ENCODE results near the gene COX8A.

The COX8A gene

GRCh38 chr11:64019106-64020037 is 45.0 kb downstream of the COX8A start:
- DNase-seq (ENCODE audit: low read depth in 2 of 2), result no peak

DNA sequence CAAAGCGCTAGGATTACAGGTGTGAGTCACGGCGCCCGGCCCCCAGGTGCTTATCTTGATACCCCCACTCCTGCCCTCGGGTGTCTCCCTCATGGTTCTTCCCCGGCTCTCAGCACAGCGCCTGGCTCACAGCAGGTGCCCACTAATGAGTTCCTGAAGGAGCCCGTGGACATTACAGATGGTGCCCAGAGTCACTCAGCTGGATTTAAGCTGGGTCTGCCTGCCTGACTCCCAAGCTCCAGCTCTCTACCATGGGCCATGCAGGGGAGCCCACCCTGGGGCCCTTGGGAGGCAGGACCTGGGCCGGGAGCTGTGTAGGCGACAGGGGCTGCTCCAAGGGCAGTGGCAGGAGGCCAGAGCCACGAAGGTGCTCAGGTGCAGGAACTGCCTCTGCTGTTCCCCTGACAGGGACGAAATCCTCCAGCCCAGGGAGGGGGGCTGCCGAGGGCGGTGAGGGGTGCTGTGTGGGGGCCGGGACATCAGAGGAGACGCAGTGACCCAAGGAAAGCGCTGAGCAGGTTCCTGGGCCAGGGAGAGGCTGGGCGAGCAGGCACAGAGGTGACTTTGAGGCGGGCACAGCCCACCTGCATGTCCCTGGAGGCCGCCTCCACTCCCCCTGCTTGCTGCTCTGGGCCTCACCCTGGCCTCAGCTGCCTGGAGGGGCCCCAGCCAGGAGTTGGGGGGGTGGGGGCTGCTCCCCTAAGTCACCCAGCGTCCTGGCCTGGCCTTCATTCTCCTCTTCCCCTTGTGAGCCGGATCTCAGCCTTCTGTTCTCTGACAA is 46.7 kb downstream of the COX8A start:
- DNase-seq (ENCODE audit: low read depth in 2 of 2), result no peak

DNA sequence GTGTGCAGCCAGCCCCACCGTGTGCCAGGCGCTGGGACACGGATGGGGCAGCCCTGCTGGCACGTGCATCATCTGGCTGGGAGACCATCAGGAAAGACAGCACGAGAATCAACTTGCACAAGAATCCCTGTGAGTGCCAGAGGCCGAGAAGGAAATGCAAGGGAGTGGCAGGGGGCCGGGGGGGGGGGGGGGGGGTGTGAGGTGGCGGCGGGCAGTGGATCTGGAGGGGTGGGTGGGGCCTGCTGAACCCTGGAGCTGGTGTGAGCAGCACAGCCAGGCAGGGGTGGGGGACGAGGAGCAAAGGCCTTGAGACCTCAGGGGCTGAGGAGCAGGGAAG is 47.3 kb downstream of the COX8A start:
- DNase-seq (ENCODE audit: low read depth in 2 of 2), result no peak

DNA sequence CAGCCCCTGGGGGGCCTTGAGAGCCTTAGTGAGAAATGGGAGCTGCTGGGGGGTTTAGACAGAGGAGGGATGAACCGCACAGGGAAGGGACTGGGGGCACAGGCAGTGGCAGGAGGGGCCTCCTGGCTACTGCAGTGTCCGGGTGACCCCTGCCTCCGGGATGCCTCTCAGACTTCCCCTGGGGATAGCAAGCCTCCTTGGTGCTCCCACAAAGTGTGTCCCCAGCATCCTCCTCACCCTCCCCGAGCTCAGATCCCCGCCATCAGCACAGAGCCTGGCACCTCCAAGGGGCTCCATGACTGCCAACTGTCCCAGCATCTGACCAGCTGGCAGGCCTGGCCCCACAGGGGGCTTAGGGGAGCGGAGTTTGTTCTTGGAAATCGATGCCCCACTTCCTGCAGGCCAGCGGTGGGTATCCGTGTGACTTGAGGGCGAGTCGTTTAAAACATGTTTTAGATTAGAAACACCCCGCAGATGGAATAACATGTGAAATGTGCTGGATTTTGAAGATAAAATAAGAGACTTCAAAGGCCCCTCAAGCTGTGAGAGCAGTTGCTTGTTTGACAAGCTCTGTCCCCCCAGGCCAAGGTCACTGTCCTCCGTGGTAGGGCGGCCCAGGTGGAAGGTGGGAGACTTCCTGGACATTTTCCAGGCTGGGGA is 47.8 kb downstream of the COX8A start:
- no peak for DNase-seq (ENCODE audit: low read depth in 2 of 2)

GRCh38 chr11:64023712-64024710 is 49.6 kb downstream of the COX8A start:
- DNase-seq (ENCODE audit: low read depth in 2 of 2), result no peak

- DNase-seq (ENCODE audit: low read depth in 2 of 2), result no peak
Observed at GRCh38 chr11:64025205-64025604, 50.8 kb downstream of the COX8A start.

Measured in activated CD4-positive, alpha-beta T cell treated with anti-CD3 and anti-CD28 coated beads for 24 hours (primary cell).